HG03196 (cell line): ENCODE data around the gene EPB41L4B.

Source experiments
- ATAC-seq: cut with Tn5 transposase; IDR thresholded peaks from one replicate; pipeline ENCODE4 v1.9.1; 2021; ENCODE audit not compliant: unreplicated experiment

The EPB41L4B gene

GRCh38 chr9:109270971-109271925 is 49.6 kb downstream of the EPB41L4B start:
- ATAC-seq: no peak

- no peak for ATAC-seq
Measured at GRCh38 chr9:109270441-109270840, 50.4 kb downstream of the EPB41L4B start.

GRCh38 chr9:109269839-109270238 is 51.0 kb downstream of the EPB41L4B start:
- no peak for ATAC-seq

GRCh38 chr9:109269081-109269480 is 51.8 kb downstream of the EPB41L4B start:
- no peak for ATAC-seq

- no peak for ATAC-seq
Measured at GRCh38 chr9:109267555-109267954, 53.3 kb downstream of the EPB41L4B start.

GRCh38 chr9:109264877-109265587 is 55.8 kb downstream of the EPB41L4B start:
- no peak for ATAC-seq

- no peak for ATAC-seq
Measured at GRCh38 chr9:109263358-109263757, 57.5 kb downstream of the EPB41L4B start.

- ATAC-seq: no peak
Measured at GRCh38 chr9:109258481-109259302, 62.2 kb downstream of the EPB41L4B start.

GRCh38 chr9:109256336-109256735 is 64.5 kb downstream of the EPB41L4B start:
- no peak for ATAC-seq

GRCh38 chr9:109255394-109255793 is 65.5 kb downstream of the EPB41L4B start:
- no peak for ATAC-seq

- no peak for ATAC-seq
Measured at GRCh38 chr9:109254317-109254716, 66.5 kb downstream of the EPB41L4B start.

GRCh38 chr9:109253637-109254284 is 67.1 kb downstream of the EPB41L4B start:
- no peak for ATAC-seq

- no peak for ATAC-seq
Measured at GRCh38 chr9:109253241-109253636, 67.6 kb downstream of the EPB41L4B start.

- no peak for ATAC-seq
Measured at GRCh38 chr9:109252291-109252690, 68.6 kb downstream of the EPB41L4B start.

GRCh38 chr9:109251776-109252106 is 69.1 kb downstream of the EPB41L4B start:
- no peak for ATAC-seq

- ATAC-seq: no peak
Measured at GRCh38 chr9:109251080-109251775, 69.6 kb downstream of the EPB41L4B start.

GRCh38 chr9:109250771-109251079 is 70.1 kb downstream of the EPB41L4B start:
- no peak for ATAC-seq

- no peak for ATAC-seq
Measured at GRCh38 chr9:109250311-109250741, 70.5 kb downstream of the EPB41L4B start.

- no peak for ATAC-seq
Measured at GRCh38 chr9:109249615-109250014, 71.2 kb downstream of the EPB41L4B start.

GRCh38 chr9:109248133-109248581 is 72.7 kb downstream of the EPB41L4B start:
- ATAC-seq: no peak
